ENCODE results near the gene BBS5.
A peak's percentile ranks its signal among the peaks of the same experiment; 100 is the strongest.
"Not testable (repeated sequence)": the region's sequence is repeated elsewhere in the genome, so short reads cannot be mapped to it uniquely, and the experiment has no call there.

BBS5 gene

DNA sequence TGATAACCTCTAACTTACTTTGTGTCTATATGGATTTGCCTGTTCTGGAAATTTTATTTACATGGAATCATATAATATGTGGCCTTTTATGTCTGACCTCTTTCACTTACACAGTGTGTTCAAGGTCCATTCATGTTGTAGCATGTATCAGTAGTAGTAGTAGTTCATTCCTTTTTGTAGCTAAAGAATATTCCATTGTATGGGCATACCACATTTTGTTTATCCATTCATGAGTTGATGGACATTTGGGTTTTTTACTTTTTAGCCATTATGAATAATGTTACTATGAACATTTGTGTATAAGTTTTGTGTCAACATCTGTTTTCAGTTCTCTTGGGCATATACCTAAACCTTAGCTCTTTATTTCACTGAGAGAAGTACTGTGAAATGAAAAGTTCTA is 11.5 kb downstream of the BBS5 start:
- FAIRE-seq = no peak

DNA sequence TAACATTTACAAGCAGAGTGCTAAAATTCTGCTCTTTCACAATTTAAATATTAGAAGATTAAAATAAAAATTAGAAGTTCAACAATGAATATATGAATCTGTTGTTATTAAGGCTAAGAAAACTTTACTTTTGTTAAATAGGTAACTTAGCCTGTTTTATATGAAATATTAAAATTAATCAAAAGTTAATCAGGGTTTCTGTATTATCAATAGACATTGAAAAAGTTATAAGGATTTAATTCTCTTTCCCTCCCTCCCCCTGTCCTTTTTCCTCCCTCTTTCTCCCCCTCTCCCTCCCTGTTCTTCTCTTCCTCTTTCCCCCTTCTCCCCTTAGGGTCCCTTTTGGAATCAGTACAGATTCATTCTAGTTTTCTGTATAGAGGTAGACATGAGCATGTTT is 12.1 kb downstream of the BBS5 start:
- FAIRE-seq = peak; percentile 6

DNA sequence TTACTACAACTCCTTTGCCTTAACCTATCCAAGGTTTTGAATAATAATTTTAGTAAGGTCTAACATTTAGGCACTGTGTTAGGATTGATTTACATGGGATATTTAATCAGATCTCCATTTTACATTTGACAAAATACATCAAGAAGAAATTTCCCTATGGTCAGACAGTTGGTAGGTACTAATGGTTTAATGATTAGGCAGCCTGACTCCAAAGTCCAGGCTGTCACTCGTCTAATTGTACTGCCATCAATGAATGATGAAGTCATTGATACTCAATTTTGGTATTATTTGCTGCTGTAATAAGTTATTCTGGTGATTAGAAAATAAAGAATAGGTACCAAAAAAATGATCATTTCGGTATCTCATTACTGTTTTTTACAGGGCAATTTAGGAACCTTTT is 14.1 kb downstream of the BBS5 start:
- no peak for FAIRE-seq

DNA sequence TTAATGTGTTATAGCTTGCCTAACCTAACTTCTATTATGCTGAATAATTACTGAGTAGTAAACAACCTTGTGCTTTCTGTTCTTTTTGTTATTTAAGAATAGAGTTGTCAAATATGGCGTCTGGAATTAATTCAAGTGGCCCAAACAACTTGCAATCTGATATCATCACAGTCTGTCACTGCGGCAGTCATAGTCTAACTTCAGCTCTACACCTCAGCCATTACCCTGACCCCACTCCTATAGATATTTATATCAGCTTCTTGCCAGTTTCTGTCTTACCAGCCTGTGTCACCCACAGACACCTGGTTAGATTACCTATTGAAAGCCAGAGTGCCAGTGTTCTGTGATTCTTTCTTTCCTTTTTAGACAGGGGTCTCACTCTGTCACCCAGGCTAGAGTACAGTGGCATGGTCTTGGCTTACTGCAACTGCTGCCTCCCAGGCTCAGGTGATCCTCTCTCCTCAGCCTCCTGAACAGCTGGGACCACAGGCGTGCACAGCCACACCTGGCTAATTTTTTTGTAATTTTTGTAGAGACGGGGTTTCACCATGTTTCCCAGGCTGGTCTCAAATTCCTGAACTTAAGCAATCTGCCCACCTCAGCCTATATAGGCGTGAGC is 16.1 kb downstream of the BBS5 start:
- FAIRE-seq = no peak

DNA sequence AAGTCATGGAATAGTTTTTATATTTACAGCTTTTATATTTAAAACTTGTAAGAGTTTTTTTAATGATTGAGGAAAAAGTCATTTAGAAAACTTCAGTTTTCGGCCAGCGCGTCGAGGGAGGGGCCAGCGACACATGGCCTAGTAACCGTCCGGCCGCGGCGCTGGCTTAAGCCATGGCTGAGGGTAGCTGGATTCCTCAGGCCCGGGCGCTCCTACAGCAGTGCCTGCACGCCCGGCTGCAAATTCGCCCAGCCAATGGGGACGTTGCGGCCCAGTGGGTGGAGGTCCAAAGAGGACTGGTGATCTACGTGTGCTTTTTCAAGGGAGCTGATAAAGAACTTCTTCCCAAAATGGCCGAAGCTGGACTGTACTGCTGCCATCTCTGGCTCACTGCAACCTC is 25.4 kb downstream of the BBS5 start:
- no peak for FAIRE-seq

DNA sequence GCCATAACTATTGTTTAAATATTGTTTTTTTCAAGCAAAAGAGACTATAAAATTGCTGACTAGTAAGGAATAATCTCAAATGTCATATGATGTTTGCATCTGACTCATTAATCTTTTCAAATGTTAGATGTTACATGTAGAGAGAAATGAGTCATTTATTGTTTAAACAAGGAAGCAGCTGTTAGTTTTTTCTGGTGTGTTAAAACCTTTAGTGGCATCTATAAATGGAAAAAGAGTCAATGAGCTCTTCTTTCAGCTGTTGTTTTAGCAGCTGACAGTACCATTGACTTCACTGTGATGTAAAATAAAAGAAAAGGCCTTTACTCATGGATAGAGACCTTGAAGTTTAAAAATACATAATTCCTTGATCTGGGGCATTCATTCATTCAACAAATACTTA is 28.4 kb downstream of the BBS5 start:
- no peak for FAIRE-seq

DNA sequence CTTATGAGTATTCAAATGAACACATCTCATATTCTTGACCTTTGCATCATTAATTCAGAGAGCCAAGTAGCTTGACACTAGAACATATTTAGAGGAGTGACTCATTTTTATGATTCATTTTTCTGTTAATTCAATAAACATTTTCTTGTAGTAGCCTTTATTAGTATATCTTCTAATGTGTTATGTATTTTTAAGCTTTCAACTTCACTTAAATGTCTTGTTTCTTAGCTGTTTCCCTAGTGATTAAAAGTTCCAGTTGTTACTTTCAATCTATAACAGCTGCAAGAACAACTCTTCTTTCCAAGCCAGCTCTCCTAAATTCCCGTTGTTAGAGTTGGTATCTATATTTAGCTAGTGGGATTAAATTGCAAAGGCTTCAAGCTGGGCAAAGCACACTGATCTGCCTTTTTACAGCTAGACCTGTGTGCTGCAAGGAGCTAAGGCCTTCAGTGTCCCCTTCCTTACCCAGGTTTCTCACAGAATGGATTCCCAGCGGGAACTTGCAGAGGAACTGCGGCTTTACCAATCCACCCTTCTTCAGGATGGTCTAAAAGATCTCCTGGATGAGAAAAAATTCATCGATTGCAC is 30.1 kb downstream of the BBS5 start, which contains the start of gene KLHL41:
KLHL41 (plus strand) TSS at position 405 of the 588 bp plus-strand sequence; CDS start at position 482, 77 bp downstream.
- FAIRE-seq = no peak

DNA sequence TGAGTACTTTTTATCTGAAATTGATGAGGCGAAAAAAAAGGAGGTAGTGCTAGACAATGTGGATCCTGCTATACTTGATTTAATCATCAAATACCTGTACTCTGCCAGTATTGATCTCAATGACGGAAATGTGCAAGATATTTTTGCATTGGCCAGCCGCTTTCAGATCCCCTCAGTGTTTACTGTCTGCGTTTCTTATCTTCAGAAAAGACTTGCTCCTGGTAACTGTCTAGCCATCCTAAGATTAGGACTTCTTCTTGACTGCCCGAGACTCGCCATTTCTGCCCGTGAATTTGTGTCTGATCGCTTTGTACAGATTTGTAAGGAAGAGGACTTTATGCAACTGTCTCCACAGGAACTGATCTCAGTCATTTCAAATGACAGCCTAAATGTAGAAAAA is 30.7 kb downstream of the BBS5 start:
- no peak for FAIRE-seq

DNA sequence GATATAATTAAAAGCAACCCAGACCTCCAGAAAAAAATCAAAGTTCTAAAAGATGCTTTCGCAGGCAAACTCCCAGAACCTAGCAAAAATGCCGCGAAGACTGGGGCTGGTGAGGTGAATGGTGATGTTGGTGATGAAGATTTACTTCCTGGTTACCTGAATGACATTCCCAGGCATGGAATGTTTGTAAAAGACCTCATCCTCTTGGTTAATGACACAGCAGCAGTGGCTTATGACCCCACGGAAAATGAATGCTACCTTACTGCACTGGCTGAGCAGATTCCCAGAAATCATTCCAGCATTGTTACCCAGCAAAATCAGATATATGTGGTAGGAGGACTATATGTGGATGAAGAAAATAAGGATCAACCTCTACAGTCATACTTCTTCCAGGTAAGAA is 31.2 kb downstream of the BBS5 start:
- no peak for FAIRE-seq

DNA sequence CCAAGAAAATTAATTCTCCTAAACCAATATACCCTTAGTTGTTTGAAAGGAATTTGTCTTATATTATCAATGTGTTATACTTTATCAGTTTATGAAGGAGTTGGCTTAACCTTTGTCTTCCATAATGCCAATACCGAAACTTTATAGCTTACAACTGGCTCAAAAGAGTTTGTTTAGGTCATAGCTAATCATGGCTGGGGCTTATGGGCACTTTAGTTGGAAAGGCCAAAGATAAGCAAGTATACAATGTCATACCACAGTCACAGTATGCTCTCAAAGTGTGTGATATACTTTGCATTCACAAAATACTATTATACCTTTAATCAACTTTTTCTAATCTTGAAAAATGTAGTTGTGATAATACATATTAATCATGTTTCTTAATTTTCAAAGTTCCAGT is 32.5 kb downstream of the BBS5 start:
- FAIRE-seq = no peak

DNA sequence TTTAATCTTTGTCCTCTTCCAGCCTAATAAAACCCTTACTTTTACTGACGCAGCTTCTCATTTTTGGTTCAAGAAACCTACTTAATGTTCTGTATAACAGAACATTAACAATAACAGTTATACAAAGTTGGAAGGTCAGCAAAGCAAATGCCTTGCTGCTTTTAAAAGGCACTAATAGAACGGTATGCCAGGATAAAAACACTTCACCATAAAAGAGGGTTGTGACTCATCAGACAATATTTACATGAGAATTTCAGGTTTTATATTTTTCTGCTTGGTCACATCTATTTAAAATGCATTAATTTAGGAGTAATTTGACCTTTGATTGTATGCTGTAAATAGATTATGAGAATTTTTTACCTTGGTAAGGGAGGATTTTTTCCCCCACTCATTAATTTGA is 33.2 kb downstream of the BBS5 start:
- FAIRE-seq = no peak

DNA sequence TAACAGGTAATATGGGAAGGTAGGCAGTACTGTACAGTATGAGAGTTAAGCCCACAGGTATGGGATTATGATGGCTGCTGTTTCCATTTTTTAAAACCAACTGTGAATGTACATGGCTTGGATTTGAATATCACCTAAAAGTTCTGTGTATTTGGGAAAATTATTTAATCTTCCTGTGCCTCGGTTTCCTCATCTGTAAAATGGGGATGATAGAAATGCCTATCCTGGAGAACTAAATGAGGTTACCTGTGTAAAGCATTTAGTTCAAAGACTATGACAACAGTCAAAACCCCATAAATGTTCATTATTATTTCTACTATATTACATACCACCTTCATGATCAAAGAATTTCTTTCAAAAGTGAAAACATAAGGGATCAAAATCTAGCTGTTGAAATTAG is 33.8 kb downstream of the BBS5 start:
- no peak for FAIRE-seq

DNA sequence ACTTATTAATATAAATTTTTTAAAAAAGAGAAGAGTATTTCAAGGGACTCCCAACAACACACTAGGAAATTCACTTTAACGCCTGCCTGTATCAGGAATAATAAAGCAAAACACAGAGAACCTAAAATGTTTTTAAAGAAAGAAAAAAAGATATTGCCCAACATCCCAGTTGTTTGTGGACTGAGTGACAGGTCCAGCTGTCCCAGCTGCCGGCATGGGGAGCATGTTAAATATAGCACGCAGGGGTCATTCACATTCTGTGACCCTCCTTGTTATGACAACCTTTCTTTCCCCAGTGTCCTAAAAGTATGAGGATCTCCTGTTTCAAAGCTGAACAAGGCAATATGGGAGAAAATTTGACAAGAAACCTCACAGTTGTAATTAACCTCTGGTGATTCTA is 34.6 kb downstream of the BBS5 start:
- no peak for FAIRE-seq

DNA sequence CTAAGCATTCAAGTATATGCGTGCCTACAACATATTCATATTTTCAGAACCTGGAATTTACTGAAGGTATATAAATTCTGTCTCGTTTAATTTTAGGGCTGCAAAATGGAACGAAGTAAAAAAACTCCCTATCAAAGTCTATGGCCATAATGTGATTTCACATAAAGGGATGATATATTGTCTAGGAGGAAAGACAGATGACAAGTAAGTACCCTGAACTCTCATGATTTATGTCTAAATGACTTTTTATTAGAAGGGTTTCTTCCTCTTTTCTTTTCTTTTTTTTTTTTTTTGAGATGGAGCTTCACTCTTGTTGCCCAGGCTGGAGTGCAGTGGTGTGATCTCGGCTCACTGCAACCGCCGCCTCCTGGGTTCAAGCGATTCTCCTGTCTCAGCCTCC is 35.5 kb downstream of the BBS5 start:
- FAIRE-seq = not testable (repeated sequence)

DNA sequence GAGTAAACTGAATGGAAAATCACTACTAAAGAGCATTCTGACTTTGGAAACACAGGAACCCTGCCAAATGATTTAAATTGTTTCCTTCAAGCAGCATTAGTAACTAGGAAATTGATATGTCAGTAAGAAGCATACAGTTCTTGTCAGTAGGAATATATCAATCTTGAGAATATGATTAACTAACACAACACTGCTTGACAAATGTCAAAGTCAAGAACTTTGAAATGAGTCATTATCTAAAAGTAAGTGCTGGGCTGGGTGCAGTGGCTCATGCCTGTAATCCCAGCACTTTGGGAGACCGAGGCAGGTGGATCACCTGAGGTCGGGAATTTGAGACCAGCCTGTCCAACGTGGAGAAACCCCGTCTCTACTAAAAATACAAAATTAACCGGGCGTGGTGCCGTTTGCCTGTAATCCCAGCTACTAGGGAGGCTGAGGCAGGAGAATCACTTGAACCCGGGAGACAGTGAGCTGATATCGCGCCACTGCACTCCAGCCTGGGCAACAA is 37.2 kb downstream of the BBS5 start:
- not testable (repeated sequence) for FAIRE-seq

DNA sequence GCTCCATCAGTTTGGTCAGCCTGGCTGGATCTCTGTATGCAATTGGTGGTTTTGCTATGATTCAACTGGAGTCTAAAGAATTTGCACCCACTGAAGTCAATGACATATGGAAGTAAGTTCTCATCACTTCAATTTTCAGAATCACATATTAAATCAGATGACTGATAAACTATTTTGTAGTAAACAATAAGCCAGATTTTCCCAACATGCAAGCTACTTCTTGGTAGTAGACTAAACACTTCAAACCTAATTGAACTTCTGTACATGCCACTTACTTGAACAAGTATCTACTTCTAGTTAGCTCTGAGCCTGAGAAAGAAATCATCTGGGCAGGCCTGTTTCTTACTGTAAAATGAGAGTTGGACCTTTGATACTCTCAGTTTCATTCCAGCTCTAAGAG is 41.6 kb downstream of the BBS5 start:
- no peak for FAIRE-seq

DNA sequence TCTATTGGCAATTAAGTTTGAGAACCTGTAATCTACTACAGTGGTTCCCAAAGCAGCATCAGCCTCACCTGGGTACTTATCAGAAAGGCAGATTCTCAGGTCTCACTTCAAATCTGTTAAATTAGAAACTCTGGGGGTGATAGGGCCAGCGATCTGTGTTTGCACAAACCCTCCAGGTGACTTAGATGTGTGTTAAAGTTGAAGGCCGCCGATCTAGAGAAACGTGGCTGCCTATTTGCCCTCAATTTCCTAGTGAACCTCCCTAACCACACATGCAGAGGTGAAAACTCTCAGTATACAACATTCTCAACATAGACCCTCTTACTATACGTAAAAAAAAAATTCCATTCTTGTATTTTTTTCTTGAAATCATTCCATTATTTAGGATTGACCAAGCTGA is 44.4 kb downstream of the BBS5 start:
- no peak for FAIRE-seq

DNA sequence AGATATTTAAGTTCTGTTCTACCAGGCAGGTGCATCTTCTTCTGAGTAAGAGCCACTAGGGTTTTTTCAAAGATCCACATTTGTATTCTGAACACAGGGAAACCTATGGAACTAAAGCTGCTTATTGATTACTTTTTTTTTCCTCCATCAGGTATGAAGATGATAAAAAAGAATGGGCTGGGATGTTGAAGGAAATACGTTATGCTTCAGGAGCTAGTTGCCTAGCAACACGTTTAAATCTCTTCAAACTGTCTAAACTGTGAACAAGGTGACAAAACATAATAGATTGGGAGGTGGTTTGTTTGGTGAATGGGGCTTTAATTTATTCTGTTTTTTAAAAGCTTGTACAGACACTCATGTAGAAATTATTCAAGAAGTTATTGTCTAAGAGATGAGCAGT is 46.1 kb downstream of the BBS5 start:
- no peak for FAIRE-seq

DNA sequence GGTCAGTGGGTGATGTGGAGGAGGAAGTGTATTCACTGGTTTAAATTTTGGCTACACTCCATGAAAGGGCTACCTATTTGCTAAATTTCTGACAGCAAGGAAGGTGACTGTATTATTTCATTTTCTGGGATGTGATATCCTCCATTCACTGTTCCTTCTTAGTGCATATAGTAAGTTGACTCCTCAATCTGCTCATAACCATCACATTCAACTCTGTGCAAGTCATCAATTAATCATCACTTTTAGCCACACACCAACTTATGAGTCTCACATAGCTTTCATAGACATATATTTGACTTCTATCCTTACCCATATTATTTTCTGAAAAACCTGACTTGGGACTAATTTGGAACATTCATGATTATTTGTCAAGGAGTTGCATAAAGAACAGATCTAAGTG is 47.2 kb downstream of the BBS5 start:
- FAIRE-seq = no peak

DNA sequence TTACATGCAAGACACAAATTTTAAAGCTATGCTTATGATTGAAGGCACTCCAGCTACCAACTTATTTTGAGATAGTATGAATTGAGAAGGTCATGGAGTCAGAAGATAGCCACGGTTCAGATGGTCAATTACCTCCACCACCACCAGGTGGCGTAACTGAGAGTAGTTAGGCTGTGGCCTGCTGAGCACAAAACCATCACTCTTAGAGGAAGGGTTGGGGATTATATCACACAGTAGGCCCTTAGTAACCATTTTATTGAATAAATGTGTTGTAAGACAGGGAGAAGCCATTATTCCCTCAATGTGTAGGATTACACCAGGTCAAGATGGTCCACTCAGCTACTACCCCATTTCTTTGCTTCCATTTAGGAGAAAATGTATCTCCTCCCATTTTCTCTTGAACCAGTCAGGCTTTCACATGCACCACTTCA is 49.0 kb downstream of the BBS5 start:
- peak; percentile 69 for FAIRE-seq

DNA sequence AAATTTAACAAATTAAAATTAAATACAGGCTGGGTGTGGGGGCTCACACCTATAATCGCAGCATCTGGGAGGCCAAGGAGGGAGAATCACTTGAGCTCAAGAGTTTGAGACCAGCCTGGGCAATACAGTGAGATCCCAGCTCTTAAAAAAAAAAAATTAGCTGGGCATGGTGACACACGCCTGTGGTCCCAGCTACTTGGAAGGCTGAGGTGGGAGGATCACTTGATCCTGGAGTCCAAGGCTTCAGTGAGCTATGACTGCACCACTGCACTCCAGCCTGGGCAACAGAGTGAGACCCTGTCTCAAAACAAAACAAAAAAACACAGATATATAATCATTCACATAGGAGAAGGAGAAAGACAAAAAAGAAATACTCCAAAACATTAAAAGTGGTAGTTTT is 60.2 kb downstream of the BBS5 start:
- FAIRE-seq = not testable (repeated sequence)

DNA sequence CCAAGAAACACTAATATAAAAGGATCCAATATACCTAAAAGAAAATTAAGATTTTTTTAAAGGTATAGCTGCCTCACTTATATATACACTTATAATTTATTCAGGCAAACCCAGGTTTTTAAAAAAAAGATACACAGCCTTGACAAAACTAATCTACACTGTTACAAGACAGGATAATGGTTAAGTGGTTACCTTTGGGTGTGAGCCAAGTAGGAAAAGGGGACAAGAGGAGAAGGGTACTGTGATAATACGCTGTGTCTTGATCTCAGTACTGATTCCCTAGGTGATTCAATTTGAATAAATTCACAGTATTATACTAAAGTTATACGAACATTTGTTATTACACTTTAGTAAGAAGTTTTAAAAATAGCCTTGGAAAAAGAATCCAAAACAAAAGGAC is 60.9 kb downstream of the BBS5 start:
- no peak for FAIRE-seq

DNA sequence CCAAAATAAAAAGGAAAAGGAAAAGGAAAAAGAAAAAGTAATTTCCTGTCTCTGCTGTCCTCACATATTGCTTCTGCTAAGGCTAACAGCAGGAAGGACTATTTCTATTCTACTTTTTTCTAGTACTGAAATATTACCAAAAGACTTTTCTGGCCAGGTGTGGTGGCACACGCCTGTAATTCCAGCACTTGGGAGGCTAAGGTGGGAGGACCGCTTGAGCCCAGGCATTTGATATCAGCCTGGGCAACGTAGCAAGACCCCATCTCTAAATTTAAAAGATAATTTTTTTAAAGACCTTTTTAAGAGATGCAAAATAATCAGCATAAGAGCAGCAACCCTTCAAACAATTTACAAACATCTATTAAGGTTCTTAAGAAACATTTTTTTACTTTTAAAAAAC is 63.1 kb downstream of the BBS5 start:
- no peak for FAIRE-seq

DNA sequence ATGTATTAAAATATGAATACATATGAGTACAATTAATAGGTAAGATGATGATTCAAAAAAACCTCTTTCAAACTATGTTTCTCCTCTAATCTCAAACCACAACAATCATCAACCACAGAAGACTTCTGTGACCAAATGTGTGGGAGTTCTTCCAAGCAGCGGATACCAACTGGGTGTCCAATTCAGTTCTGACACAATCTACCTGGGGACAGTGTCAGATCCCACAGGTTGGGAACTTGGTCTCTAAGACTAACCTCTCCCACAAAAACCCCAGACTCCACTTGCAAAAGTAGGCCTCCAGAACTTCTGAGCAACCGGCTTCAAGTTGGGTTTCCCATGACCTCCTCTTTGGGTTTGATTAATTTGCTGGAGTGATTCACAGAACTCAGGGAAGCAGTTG is 67.5 kb downstream of the BBS5 start:
- FAIRE-seq = no peak

Data from G401.6 (cell line).